ENCODE results near the gene NAPG. TPM values are rescaled to one million over a fixed set of nuclear protein-coding genes. Genes with fewer than 3 reads are reported as not detected.
A peak's percentile ranks its signal among the peaks of the same experiment; 100 is the strongest.

NAPG gene
- total and polyA plus RNA-seq, 9 of the 15 experiments (the other 6 are each of a cell fraction or from before 2014, with no cell fraction given), result 31.6 to 63.3 (median 50.9) TPM

DNA sequence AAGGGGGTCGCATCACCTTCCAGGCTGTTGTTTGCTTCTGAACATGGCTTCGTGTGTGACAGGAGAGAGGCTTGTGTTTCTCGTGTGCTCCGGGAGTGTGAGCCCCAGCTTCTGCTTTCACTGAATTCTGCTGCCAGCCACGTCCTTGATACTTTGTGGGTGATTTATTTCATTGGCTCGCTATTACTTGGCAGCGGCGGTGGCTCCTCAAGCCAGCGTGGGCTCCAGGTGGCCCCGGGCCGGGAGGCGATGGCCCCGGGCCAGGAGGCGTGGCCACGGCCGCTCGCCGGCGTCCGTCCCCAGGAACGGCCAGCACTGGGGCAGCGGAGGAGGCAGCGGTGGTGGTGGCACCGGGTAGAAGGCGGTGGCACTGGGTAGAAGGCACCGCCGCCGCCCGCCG is 63.1 kb downstream of the NAPG start (continued):
- TF ChIP-seq KAT7 (CRISPR knock-in tag; IDR thresholded peaks at IDR 0.05; ENCODE audit: borderline replicate concordance) (no peak), ESRRB (CRISPR knock-in tag; IDR thresholded peaks at IDR 0.05; ENCODE audit: borderline replicate concordance) (no peak), POLR2G (IDR thresholded peaks at IDR 0.05; ENCODE audit: low read depth, low read length) (peak; percentile 75), ZNF561 (CRISPR knock-in tag; conservative IDR thresholded peaks at IDR 0.05) (no peak), RAD51 (IDR thresholded peaks at IDR 0.05; ENCODE audit: borderline replicate concordance, low read depth) (no peak), NR2F6 (CRISPR knock-in tag; IDR thresholded peaks at IDR 0.05) (no peak), PTBP1 (IDR thresholded peaks at IDR 0.05; ENCODE audit: low read depth, low read length) (no peak), PHF20 (IDR thresholded peaks at IDR 0.05; ENCODE audit: partially characterized antibody) (no peak), HNRNPL (IDR thresholded peaks at IDR 0.05; ENCODE audit: low read depth, low read length) (0 out of 2 replicates have a peak, but pooled peaks have one; percentile 26), ERF (CRISPR knock-in tag; IDR thresholded peaks at IDR 0.05) (peak; percentile 68; the same call in 1 of the 2 replicates), SREBF2 (CRISPR knock-in tag; IDR thresholded peaks at IDR 0.05) (no peak), ATF7 (IDR thresholded peaks at IDR 0.05) (no peak), TBP (optimal IDR thresholded peaks at IDR 0.05; ENCODE audit: low read depth, low read length) (peak; percentile 26), PCBP1 (IDR thresholded peaks at IDR 0.05; ENCODE audit: low read depth, low read length, poor library complexity, severe bottlenecking) (no peak), ZNF586 (CRISPR knock-in tag; conservative IDR thresholded peaks at IDR 0.05) (no peak), TEAD4 (IDR thresholded peaks at IDR 0.05; ENCODE audit: low read length) (no peak), TEAD4 (CRISPR knock-in tag; IDR thresholded peaks at IDR 0.05; ENCODE audit: borderline replicate concordance) (no peak)
- TF ChIP-seq, protein P1, sequence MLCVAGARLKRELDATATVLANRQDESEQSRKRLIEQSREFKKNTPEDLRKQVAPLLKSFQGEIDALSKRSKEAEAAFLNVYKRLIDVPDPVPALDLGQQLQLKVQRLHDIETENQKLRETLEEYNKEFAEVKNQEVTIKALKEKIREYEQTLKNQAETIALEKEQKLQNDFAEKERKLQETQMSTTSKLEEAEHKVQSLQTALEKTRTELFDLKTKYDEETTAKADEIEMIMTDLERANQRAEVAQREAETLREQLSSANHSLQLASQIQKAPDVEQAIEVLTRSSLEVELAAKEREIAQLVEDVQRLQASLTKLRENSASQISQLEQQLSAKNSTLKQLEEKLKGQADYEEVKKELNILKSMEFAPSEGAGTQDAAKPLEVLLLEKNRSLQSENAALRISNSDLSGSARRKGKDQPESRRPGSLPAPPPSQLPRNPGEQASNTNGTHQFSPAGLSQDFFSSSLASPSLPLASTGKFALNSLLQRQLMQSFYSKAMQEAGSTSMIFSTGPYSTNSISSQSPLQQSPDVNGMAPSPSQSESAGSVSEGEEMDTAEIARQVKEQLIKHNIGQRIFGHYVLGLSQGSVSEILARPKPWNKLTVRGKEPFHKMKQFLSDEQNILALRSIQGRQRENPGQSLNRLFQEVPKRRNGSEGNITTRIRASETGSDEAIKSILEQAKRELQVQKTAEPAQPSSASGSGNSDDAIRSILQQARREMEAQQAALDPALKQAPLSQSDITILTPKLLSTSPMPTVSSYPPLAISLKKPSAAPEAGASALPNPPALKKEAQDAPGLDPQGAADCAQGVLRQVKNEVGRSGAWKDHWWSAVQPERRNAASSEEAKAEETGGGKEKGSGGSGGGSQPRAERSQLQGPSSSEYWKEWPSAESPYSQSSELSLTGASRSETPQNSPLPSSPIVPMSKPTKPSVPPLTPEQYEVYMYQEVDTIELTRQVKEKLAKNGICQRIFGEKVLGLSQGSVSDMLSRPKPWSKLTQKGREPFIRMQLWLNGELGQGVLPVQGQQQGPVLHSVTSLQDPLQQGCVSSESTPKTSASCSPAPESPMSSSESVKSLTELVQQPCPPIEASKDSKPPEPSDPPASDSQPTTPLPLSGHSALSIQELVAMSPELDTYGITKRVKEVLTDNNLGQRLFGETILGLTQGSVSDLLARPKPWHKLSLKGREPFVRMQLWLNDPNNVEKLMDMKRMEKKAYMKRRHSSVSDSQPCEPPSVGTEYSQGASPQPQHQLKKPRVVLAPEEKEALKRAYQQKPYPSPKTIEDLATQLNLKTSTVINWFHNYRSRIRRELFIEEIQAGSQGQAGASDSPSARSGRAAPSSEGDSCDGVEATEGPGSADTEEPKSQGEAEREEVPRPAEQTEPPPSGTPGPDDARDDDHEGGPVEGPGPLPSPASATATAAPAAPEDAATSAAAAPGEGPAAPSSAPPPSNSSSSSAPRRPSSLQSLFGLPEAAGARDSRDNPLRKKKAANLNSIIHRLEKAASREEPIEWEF (CRISPR knock-in tag; IDR thresholded peaks at IDR 0.05), result no peak; the same call in 1 of the 2 replicates
- TF ChIP-seq, protein P2, sequence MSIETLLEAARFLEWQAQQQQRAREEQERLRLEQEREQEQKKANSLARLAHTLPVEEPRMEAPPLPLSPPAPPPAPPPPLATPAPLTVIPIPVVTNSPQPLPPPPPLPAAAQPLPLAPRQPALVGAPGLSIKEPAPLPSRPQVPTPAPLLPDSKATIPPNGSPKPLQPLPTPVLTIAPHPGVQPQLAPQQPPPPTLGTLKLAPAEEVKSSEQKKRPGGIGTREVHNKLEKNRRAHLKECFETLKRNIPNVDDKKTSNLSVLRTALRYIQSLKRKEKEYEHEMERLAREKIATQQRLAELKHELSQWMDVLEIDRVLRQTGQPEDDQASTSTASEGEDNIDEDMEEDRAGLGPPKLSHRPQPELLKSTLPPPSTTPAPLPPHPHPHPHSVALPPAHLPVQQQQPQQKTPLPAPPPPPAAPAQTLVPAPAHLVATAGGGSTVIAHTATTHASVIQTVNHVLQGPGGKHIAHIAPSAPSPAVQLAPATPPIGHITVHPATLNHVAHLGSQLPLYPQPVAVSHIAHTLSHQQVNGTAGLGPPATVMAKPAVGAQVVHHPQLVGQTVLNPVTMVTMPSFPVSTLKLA (conservative IDR thresholded peaks at IDR 0.05), result 0 out of 4 replicates have a peak, but pooled peaks of 1 of the 2 experiments have one; percentile 21
- TF ChIP-seq, protein P3, sequence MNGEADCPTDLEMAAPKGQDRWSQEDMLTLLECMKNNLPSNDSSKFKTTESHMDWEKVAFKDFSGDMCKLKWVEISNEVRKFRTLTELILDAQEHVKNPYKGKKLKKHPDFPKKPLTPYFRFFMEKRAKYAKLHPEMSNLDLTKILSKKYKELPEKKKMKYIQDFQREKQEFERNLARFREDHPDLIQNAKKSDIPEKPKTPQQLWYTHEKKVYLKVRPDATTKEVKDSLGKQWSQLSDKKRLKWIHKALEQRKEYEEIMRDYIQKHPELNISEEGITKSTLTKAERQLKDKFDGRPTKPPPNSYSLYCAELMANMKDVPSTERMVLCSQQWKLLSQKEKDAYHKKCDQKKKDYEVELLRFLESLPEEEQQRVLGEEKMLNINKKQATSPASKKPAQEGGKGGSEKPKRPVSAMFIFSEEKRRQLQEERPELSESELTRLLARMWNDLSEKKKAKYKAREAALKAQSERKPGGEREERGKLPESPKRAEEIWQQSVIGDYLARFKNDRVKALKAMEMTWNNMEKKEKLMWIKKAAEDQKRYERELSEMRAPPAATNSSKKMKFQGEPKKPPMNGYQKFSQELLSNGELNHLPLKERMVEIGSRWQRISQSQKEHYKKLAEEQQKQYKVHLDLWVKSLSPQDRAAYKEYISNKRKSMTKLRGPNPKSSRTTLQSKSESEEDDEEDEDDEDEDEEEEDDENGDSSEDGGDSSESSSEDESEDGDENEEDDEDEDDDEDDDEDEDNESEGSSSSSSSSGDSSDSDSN (IDR thresholded peaks at IDR 0.05; ENCODE audit: borderline replicate concordance in 1 of 2, low read depth in 2 of 2, low read length in 2 of 2), result 0 out of 4 replicates have a peak, but pooled peaks of 1 of the 2 experiments have one; percentile 22
